HepG2 (cell line): ENCODE data around the gene ZBTB18. TPM values are rescaled to one million over a fixed set of nuclear protein-coding genes. Genes with fewer than 3 reads are reported as not detected.

Experiments used
- ATAC-seq: fragments of 200-7000 bp; cut with Tn5 transposase; 3 replicates; pipeline ENCODE4 v1.9.1; 2020; ENCODE audit warnings: mild to moderate bottlenecking, moderate library complexity
- BruUV-seq: library from RNA; stranded (reverse); fragments of 400-500 nt; replicated peaks from 2 replicates; lab custom pipeline; 2021; lab: Mats Ljungman, UMichigan
- CTCF ChIA-PET: fragments of 300-600 bp; formaldehyde crosslinking; extraction: SDS; loops from one replicate; lab custom pipeline; 2021; ENCODE audit warnings: low total read pairs, inconsistent platforms, low intra/inter-chr PET ratio; lab: Yijun Ruan, JAX
- POLR2A ChIA-PET: fragments of 350-600 bp; sonication (Branson Sonifier 250); formaldehyde crosslinking; loops from one replicate; lab custom pipeline; 2020; ENCODE audit warnings: antibody characterized with exemption, inconsistent platforms; lab: Yijun Ruan, JAX
- DNase-seq: peaks from one replicate; pipeline ENCODE4 v3.0.0-alpha.2; 2015; ENCODE audit warnings: low spot score
- FAIRE-seq: peaks from 3 replicates; lab custom pipeline; 2011; peaks lifted over from hg19 to GRCh38; lab: Jason Lieb, UNC
- H2AFZ ChIP-seq: one replicate; pipeline ENCODE4 v1.6.1; 2011; ENCODE audit warnings: low read length, inconsistent platforms
- H3K27ac ChIP-seq: fragments of 300-600 bp; 3 replicates; pipeline ENCODE4 v1.8.0; 2011; ENCODE audit warnings: mixed run types, mild to moderate bottlenecking, mixed read lengths, low read length, inconsistent platforms; ENCODE audit not compliant: insufficient read depth; ENCODE audit errors: extremely low read length
- H3K27me3 ChIP-seq, 2 experiments: fragments of 200-600 bp in 1 of 2; 2 replicates in 1 of 2; 3 replicates in 1 of 2; pipeline versions ENCODE4 v1.6.0 to v1.8.0; 2011; ENCODE audit warnings: low read length in 2 of 2, mild to moderate bottlenecking in 2 of 2, moderate library complexity in 2 of 2, inconsistent platforms in 1 of 2; ENCODE audit not compliant: insufficient read depth in 2 of 2, control insufficient read depth in 1 of 2
- H3K36me3 ChIP-seq, 2 experiments: fragments of 200-600 bp in 1 of 2; replicated peaks in 1 of 2; 2 replicates in 1 of 2; 3 replicates in 1 of 2; pipeline versions ENCODE4 v1.5.1 to v1.8.0; 2011; ENCODE audit warnings: low read length in 2 of 2, inconsistent platforms in 1 of 2; ENCODE audit not compliant: insufficient read depth in 2 of 2, control insufficient read depth in 1 of 2
- H3K4me1 ChIP-seq: 2 replicates; pipeline ENCODE4 v1.5.1; 2012; ENCODE audit warnings: low read length, inconsistent platforms; ENCODE audit not compliant: insufficient read depth
- H3K4me2 ChIP-seq: 2 replicates; pipeline ENCODE4 v1.6.0; 2011; ENCODE audit warnings: low read depth, low read length, inconsistent platforms
- H3K4me3 ChIP-seq, 3 experiments: fragments of 200-600 bp in 1 of 3; sonication (generic), shearing (Covaris generic) in 1 of 3; replicated peaks in 1 of 3; 2 replicates each; pipeline ENCODE4 v1.5.1; 2011 to 2016; ENCODE audit warnings: low read length in 3 of 3, inconsistent platforms in 2 of 3, low read depth in 2 of 3, mild to moderate bottlenecking in 2 of 3, control low read depth in 1 of 3, mixed read lengths in 1 of 3; ENCODE audit not compliant: insufficient read depth in 1 of 3
- H3K79me2 ChIP-seq: one replicate; pipeline ENCODE4 v1.6.1; 2011; ENCODE audit warnings: low read length, inconsistent platforms; ENCODE audit not compliant: insufficient read depth
- H3K9ac ChIP-seq: 2 replicates; pipeline ENCODE4 v1.6.0; 2011; ENCODE audit warnings: mild to moderate bottlenecking, low read depth, low read length, inconsistent platforms; ENCODE audit not compliant: insufficient read depth
- H3K9me3 ChIP-seq: 2 replicates; pipeline ENCODE4 v1.5.1; 2012; ENCODE audit warnings: mild to moderate bottlenecking, low read length
- H4K20me1 ChIP-seq: 2 replicates; pipeline ENCODE4 v1.6.0; 2011; ENCODE audit warnings: inconsistent platforms, mild to moderate bottlenecking, low read length, moderate library complexity; ENCODE audit not compliant: insufficient read depth
- DR1 ChIP-seq: sonication (generic); formaldehyde crosslinking; IDR thresholded peaks from 2 replicates; pipeline ENCODE4 v1.8.0; 2021; ENCODE audit warnings: mild to moderate bottlenecking, missing genetic modification reagents, inconsistent platforms
- FOXO4 ChIP-seq: sonication (generic); formaldehyde crosslinking; conservative IDR thresholded peaks from 2 replicates; pipeline ENCODE4 v1.8.1; 2023; ENCODE audit warnings: missing genetic modification reagents
- GTF3A ChIP-seq: sonication (generic); formaldehyde crosslinking; conservative IDR thresholded peaks from 2 replicates; pipeline ENCODE4 v1.4.0; 2020; ENCODE audit warnings: mild to moderate bottlenecking, missing genetic modification reagents
- JUND ChIP-seq: sonication (generic); formaldehyde crosslinking; IDR thresholded peaks from 2 replicates; pipeline ENCODE4 v1.8.0; 2022; ENCODE audit warnings: mild to moderate bottlenecking, missing genetic modification reagents
- MEIS1 ChIP-seq: sonication (generic); formaldehyde crosslinking; IDR thresholded peaks from 2 replicates; pipeline ENCODE4 v1.9.0; 2021; ENCODE audit warnings: mild to moderate bottlenecking, missing genetic modification reagents, moderate library complexity, borderline replicate concordance
- MXD4 ChIP-seq: IDR thresholded peaks from 2 replicates; pipeline ENCODE4 v1.6.1; 2016; ENCODE audit warnings: mild to moderate bottlenecking, missing biosample characterization, missing genetic modification reagents
- SIN3A ChIP-seq: IDR thresholded peaks from 2 replicates; pipeline ENCODE4 v1.6.1; 2011; ENCODE audit warnings: low read depth, mild to moderate bottlenecking, control low read depth, low read length, borderline replicate concordance
- SP1 ChIP-seq, 2 experiments: fragments of 450-650 bp in 1 of 2; sonication (generic) in 1 of 2; formaldehyde crosslinking in 1 of 2; IDR thresholded peaks; 2 replicates each; pipeline versions ENCODE4 v1.4.0 to v1.6.1; 2016 to 2020; ENCODE audit warnings: missing genetic modification reagents in 1 of 2
- SP140L ChIP-seq: sonication (generic); formaldehyde crosslinking; IDR thresholded peaks from 2 replicates; pipeline ENCODE4 v1.4.0; 2020; ENCODE audit warnings: missing genetic modification reagents, borderline replicate concordance
- SP2 ChIP-seq: sonication (generic); formaldehyde crosslinking; IDR thresholded peaks from 2 replicates; pipeline ENCODE4 v1.5.1; 2020; ENCODE audit warnings: mild to moderate bottlenecking, missing genetic modification reagents
- SYNCRIP ChIP-seq: fragments of 200-400 bp; formaldehyde crosslinking; IDR thresholded peaks from 2 replicates; pipeline ENCODE4 v1.6.1; 2018; ENCODE audit warnings: mild to moderate bottlenecking, low read depth, low read length; ENCODE audit not compliant: insufficient read depth
- TCF12 ChIP-seq, 2 experiments: fragments of 450-650 bp in 1 of 2; sonication (generic) in 1 of 2; formaldehyde crosslinking in 1 of 2; IDR thresholded peaks; 2 replicates each; pipeline versions ENCODE4 v1.6.1 to v1.8.0; 2017 to 2022; ENCODE audit warnings: antibody characterized with exemption in 1 of 2, mild to moderate bottlenecking in 1 of 2, missing genetic modification reagents in 1 of 2, moderate library complexity in 1 of 2
- THAP9 ChIP-seq: sonication (generic); formaldehyde crosslinking; IDR thresholded peaks from 2 replicates; pipeline ENCODE4; 2020; ENCODE audit warnings: missing genetic modification reagents, mild to moderate bottlenecking, borderline replicate concordance
- ZNF550 ChIP-seq: sonication (generic); formaldehyde crosslinking; IDR thresholded peaks from 2 replicates; pipeline ENCODE4 v1.4.0; 2020; ENCODE audit warnings: mild to moderate bottlenecking, missing genetic modification reagents, borderline replicate concordance
- ZNF678 ChIP-seq: sonication (generic); formaldehyde crosslinking; IDR thresholded peaks from 2 replicates; pipeline ENCODE4 v1.4.0; 2020; ENCODE audit warnings: mild to moderate bottlenecking, missing genetic modification reagents
- WGBS: methylation state at CpG from one replicate; pipeline ENCODE4 v1.1.6; 2017; ENCODE audit warnings: low lambda C conversion rate; 5-methylcytosine and 5-hydroxymethylcytosine counted together
- in situ Hi-C: cut with HindIII; loops from 2 replicates; pipeline ENCODE4 v1.10.0; 2017; ENCODE audit warnings: low pct_unique_long_range_greater_than_20kb; ENCODE audit not compliant: extremely low pct_ligation_motif_present
- intact Hi-C: fragments of 100-400 bp; cut with micrococcal nuclease; formaldehyde crosslinking; loops from one replicate; pipeline ENCODE4 v1.10.0; 2022; ENCODE audit not compliant: unreplicated experiment
- polyA plus RNA-seq, 8 experiments: library from polyadenylated mRNA; depleted of rRNA in 3 of 8; stranded (reverse) in 7 of 8; unstranded in 1 of 8; fragments of >200 nt; fragmentation: Illumina TruSeq in 4 of 8; extraction: Trizol in 4 of 8; gene quantifications; 2 replicates each; pipeline versions ENCODE4 v1.2.1 to v1.2.3, GENCODE V29; 2011 to 2016; ENCODE audit warnings: low read depth in 4 of 8, missing spikeins in 1 of 8, mixed read lengths in 1 of 8; ENCODE audit not compliant: insufficient read depth in 1 of 8
- total RNA-seq, 5 experiments: library from RNA; depleted of rRNA; stranded (reverse); fragments of >200 nt; fragmentation: Illumina TruSeq; extraction: Trizol; gene quantifications; 2 replicates each; pipeline ENCODE4 v1.2.3, GENCODE V29; 2016; ENCODE audit warnings: low read depth in 1 of 5
- TF ChIP-seq, protein P1 (sequence below): sonication (generic); formaldehyde crosslinking; IDR thresholded peaks from 2 replicates; pipeline ENCODE4 v1.4.0; 2020; ENCODE audit warnings: missing genetic modification reagents
- TF ChIP-seq, protein P2 (sequence below): IDR thresholded peaks from 2 replicates; pipeline ENCODE4 v1.6.1; 2016; ENCODE audit warnings: low read depth, control low read depth

The ZBTB18 gene
- total and polyA plus RNA-seq, 2 of the 13 experiments (the other 11 are each of a cell fraction or from before 2014, with no cell fraction given), result 3.1 to 4.3 TPM

DNA sequence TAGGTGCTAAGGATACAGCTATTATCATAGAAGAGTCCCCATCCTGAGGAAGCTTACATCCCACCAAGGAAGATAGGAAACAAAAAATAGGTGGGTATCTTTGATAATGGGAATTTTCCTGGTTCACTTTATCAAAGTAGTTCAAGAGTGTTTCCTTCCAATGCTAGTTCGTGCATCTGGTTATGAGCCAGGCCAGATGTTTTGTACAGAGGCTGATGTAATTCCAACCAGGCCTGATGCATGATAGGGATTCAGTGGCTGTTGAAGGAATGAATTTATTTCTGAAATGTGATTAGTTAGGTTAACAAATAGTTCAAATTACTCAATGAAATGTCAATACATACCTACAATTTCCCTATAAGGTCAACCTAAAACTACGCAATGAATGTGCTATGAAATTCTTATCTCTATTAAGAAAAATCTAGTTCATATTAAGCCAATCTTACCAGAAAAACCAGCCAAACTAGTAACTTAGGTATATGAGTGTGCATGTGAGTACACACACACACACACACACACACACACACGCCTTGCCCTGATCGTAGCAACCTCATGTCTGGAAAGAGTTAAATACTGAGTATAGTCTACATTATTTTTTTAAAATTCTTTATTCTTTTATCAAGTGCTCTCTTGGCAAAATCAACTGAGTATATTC lies 9.5 kb upstream of the ZBTB18 start:
- POLR2A ChIA-PET, result no interaction called here
- intact Hi-C loops, result loop anchor here (10.0 kb wide), 1 partner anchor 187 kb away; the partner anchor contains the start of gene AKT3

More for the DNA sequence above, 9.5 kb upstream of the ZBTB18 start:
- no peak overlapping the region for H3K4me3 ChIP-seq
- H3K79me2 ChIP-seq, result no peaks in the 10 kb centered on the region
- no peaks in the 10 kb centered on the region for H4K20me1 ChIP-seq
- no peak for TF ChIP-seq SP1 (IDR thresholded peaks at IDR 0.05)
- no peak for TF ChIP-seq SP1 (CRISPR knock-in tag; IDR thresholded peaks at IDR 0.05)
- TF ChIP-seq MEIS1 (CRISPR knock-in tag), result no peak
- TF ChIP-seq SYNCRIP, result no peak
- TF ChIP-seq GTF3A (CRISPR knock-in tag), result no peak
- no peak for TF ChIP-seq FOXO4 (CRISPR knock-in tag)
- no peak for TF ChIP-seq ZNF550 (CRISPR knock-in tag)
- no peak for TF ChIP-seq DR1 (CRISPR knock-in tag)
- TF ChIP-seq SP2 (CRISPR knock-in tag), result no peak
- no peak for TF ChIP-seq SP140L
- TF ChIP-seq, protein P1, sequence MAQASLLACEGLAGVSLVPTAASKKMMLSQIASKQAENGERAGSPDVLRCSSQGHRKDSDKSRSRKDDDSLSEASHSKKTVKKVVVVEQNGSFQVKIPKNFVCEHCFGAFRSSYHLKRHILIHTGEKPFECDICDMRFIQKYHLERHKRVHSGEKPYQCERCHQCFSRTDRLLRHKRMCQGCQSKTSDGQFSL (CRISPR knock-in tag), result no peak
- TF ChIP-seq, protein P2, sequence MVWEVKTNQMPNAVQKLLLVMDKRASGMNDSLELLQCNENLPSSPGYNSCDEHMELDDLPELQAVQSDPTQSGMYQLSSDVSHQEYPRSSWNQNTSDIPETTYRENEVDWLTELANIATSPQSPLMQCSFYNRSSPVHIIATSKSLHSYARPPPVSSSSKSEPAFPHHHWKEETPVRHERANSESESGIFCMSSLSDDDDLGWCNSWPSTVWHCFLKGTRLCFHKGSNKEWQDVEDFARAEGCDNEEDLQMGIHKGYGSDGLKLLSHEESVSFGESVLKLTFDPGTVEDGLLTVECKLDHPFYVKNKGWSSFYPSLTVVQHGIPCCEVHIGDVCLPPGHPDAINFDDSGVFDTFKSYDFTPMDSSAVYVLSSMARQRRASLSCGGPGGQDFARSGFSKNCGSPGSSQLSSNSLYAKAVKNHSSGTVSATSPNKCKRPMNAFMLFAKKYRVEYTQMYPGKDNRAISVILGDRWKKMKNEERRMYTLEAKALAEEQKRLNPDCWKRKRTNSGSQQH, result no peak
- no peak for TF ChIP-seq SIN3A
- no peak for TF ChIP-seq THAP9
- TF ChIP-seq TCF12 (IDR thresholded peaks at IDR 0.05), result no peak
- no peak for TF ChIP-seq TCF12 (CRISPR knock-in tag; IDR thresholded peaks at IDR 0.05)
- no peak for TF ChIP-seq MXD4
- no peak for TF ChIP-seq ZNF678 (CRISPR knock-in tag)
- no peak for TF ChIP-seq JUND
- in situ Hi-C loops, result no loop called here
- WGBS, result 43% methylated on average over 4 of the region's 4 CpGs
- H3K4me1 ChIP-seq, result peaks cover 3% of the 10 kb centered on the region; the same call in 1 of the 2 replicates
- peaks cover 0 to 13% of the 10 kb centered on the region in 2 experiments; a peak in 2 of 5 replicates for H3K27me3 ChIP-seq
- ATAC-seq, result no peak
- no peak for DNase-seq
- no peak overlapping the region for H3K27ac ChIP-seq
- FAIRE-seq, result no peak
- CTCF ChIA-PET, result no interaction called here
- H3K4me2 ChIP-seq, result no peak overlapping the region
- H2AFZ ChIP-seq, result no peak overlapping the region
- no peak overlapping the region for H3K9ac ChIP-seq
- no TSS peak for BruUV-seq
- no peaks in the 10 kb centered on the region for H3K9me3 ChIP-seq
- no peaks in the 10 kb centered on the region for H3K36me3 ChIP-seq
